Memory B cell (primary cell): ENCODE data around the gene FN1.

Source experiments
- ATAC-seq: fragments of 150-1000 bp; cut with Tn5 transposase; 2 replicates; pipeline ENCODE4 v1.10.0; 2021; ENCODE audit warnings: low read depth, mild to moderate bottlenecking, moderate library complexity
- DNase-seq, 2 donors: peaks; one replicate each; pipeline ENCODE4 v3.0.0; 2022; ENCODE audit warnings: low spot score in 2 of 2
- H3K27ac Mint-ChIP-seq: one replicate; pipeline ENCODE4 v1.8.0; 2022; ENCODE audit warnings: mild to moderate bottlenecking, moderate library complexity, mixed read lengths
- H3K27me3 Mint-ChIP-seq: one replicate; pipeline ENCODE4 v1.8.0; 2022; ENCODE audit warnings: mixed read lengths
- H3K36me3 Mint-ChIP-seq: one replicate; pipeline ENCODE4 v1.8.0; 2022; ENCODE audit warnings: mild to moderate bottlenecking, mixed read lengths
- H3K4me1 Mint-ChIP-seq: one replicate; pipeline ENCODE4 v1.8.0; 2022; ENCODE audit warnings: mixed read lengths
- H3K4me3 Mint-ChIP-seq: one replicate; pipeline ENCODE4 v1.8.0; 2022; ENCODE audit warnings: mild to moderate bottlenecking, moderate library complexity, mixed read lengths
- H3K9me3 Mint-ChIP-seq: one replicate; pipeline ENCODE4 v1.8.0; 2022; ENCODE audit warnings: mixed read lengths

Gene FN1

GRCh38 chr2:215435870-215436704 lies at the start of gene FN1:
Gene FN1, minus strand, starts transcription at chr2:215436068. Its CDS starts 266 bp downstream, at chr2:215435802.
- peak within 1 kb of the TSS; percentile 77 for H3K4me3 Mint-ChIP-seq
- DNase-seq: peak; percentile 19 to 45
- H3K36me3 Mint-ChIP-seq: no peaks in the 10 kb centered on the region
- peaks cover 9% of the 10 kb centered on the region for H3K4me1 Mint-ChIP-seq
- peak; percentile 80 for ATAC-seq
- H3K9me3 Mint-ChIP-seq: no peaks in the 10 kb centered on the region
- peaks cover 24% of the 10 kb centered on the region for H3K27me3 Mint-ChIP-seq
- H3K27ac Mint-ChIP-seq: no peak within 1 kb of the TSS

GRCh38 chr2:215485032-215485431 lies 49.2 kb upstream of the FN1 start:
- no peak overlapping the region for H3K27ac Mint-ChIP-seq
- no peaks in the 10 kb centered on the region for H3K36me3 Mint-ChIP-seq
- H3K9me3 Mint-ChIP-seq: peaks cover 4% of the 10 kb centered on the region
- H3K4me3 Mint-ChIP-seq: no peak overlapping the region
- H3K4me1 Mint-ChIP-seq: no peaks in the 10 kb centered on the region
- DNase-seq: no peak
- ATAC-seq: no peak
- H3K27me3 Mint-ChIP-seq: peaks cover 11% of the 10 kb centered on the region

GRCh38 chr2:215484570-215484969 lies 48.7 kb upstream of the FN1 start:
- no peak for DNase-seq
- Mint-ChIP-seq H3K9me3 (peaks cover 4% of the 10 kb centered on the region), H3K27me3 (peaks cover 12% of the 10 kb centered on the region), H3K36me3 (no peaks in the 10 kb centered on the region), H3K4me1 (no peaks in the 10 kb centered on the region), H3K27ac (no peak overlapping the region), H3K4me3 (no peak overlapping the region)
- no peak for ATAC-seq

GRCh38 chr2:215483431-215483830 lies 47.6 kb upstream of the FN1 start:
- no peak for ATAC-seq
- H3K36me3 Mint-ChIP-seq: no peaks in the 10 kb centered on the region
- no peaks in the 10 kb centered on the region for H3K4me1 Mint-ChIP-seq
- H3K9me3 Mint-ChIP-seq: peaks cover 3% of the 10 kb centered on the region
- no peak overlapping the region for H3K27ac Mint-ChIP-seq
- DNase-seq: no peak
- no peak overlapping the region for H3K4me3 Mint-ChIP-seq
- H3K27me3 Mint-ChIP-seq: peaks cover 11% of the 10 kb centered on the region

GRCh38 chr2:215479536-215480240 lies 43.8 kb upstream of the FN1 start:
- ATAC-seq (no peak), DNase-seq (no peak)
- Mint-ChIP-seq H3K4me1 (no peaks in the 10 kb centered on the region), H3K36me3 (no peaks in the 10 kb centered on the region), H3K4me3 (no peak overlapping the region), H3K9me3 (peaks cover 2% of the 10 kb centered on the region), H3K27me3 (peaks cover 11% of the 10 kb centered on the region), H3K27ac (no peak overlapping the region)

- peaks cover 2% of the 10 kb centered on the region for H3K9me3 Mint-ChIP-seq
- no peak overlapping the region for H3K27ac Mint-ChIP-seq
- ATAC-seq: no peak
- no peak for DNase-seq
- H3K36me3 Mint-ChIP-seq: no peaks in the 10 kb centered on the region
- H3K27me3 Mint-ChIP-seq: peaks cover 11% of the 10 kb centered on the region
- H3K4me3 Mint-ChIP-seq: no peak overlapping the region
- H3K4me1 Mint-ChIP-seq: no peaks in the 10 kb centered on the region
Measured at GRCh38 chr2:215479121-215479520, 43.3 kb upstream of the FN1 start.

GRCh38 chr2:215476424-215476823 lies 40.6 kb upstream of the FN1 start:
- no peaks in the 10 kb centered on the region for H3K36me3 Mint-ChIP-seq
- no peak for DNase-seq
- H3K27me3 Mint-ChIP-seq: peaks cover 9% of the 10 kb centered on the region
- no peak for ATAC-seq
- no peak overlapping the region for H3K27ac Mint-ChIP-seq
- H3K4me3 Mint-ChIP-seq: no peak overlapping the region
- no peaks in the 10 kb centered on the region for H3K9me3 Mint-ChIP-seq
- H3K4me1 Mint-ChIP-seq: no peaks in the 10 kb centered on the region

- Mint-ChIP-seq H3K9me3 (no peaks in the 10 kb centered on the region), H3K36me3 (no peaks in the 10 kb centered on the region), H3K4me3 (no peak overlapping the region), H3K27ac (no peak overlapping the region), H3K4me1 (no peaks in the 10 kb centered on the region), H3K27me3 (peaks cover 4% of the 10 kb centered on the region)
- DNase-seq (no peak), ATAC-seq (no peak)
Measured at GRCh38 chr2:215466097-215466909, 30.4 kb upstream of the FN1 start.

- H3K27me3 Mint-ChIP-seq: peaks cover 3% of the 10 kb centered on the region
- H3K4me1 Mint-ChIP-seq: no peaks in the 10 kb centered on the region
- no peak overlapping the region for H3K27ac Mint-ChIP-seq
- H3K36me3 Mint-ChIP-seq: no peaks in the 10 kb centered on the region
- DNase-seq: no peak
- no peak overlapping the region for H3K4me3 Mint-ChIP-seq
- no peaks in the 10 kb centered on the region for H3K9me3 Mint-ChIP-seq
- no peak for ATAC-seq
Measured at GRCh38 chr2:215465256-215465655, 29.4 kb upstream of the FN1 start.

- DNase-seq (no peak), ATAC-seq (no peak)
- Mint-ChIP-seq H3K4me3 (no peak overlapping the region), H3K27ac (no peak overlapping the region), H3K9me3 (no peaks in the 10 kb centered on the region), H3K4me1 (no peaks in the 10 kb centered on the region), H3K27me3 (peaks cover 5% of the 10 kb centered on the region), H3K36me3 (no peaks in the 10 kb centered on the region)
Measured at GRCh38 chr2:215461836-215462532, 26.1 kb upstream of the FN1 start.

- Mint-ChIP-seq H3K27ac (no peak overlapping the region), H3K4me3 (no peak overlapping the region), H3K9me3 (no peaks in the 10 kb centered on the region), H3K4me1 (no peaks in the 10 kb centered on the region), H3K36me3 (no peaks in the 10 kb centered on the region), H3K27me3 (peaks cover 5% of the 10 kb centered on the region)
- no peak for DNase-seq
- ATAC-seq: no peak
Measured at GRCh38 chr2:215460682-215461382, 25.0 kb upstream of the FN1 start.

GRCh38 chr2:215455958-215456357 lies 20.1 kb upstream of the FN1 start:
- H3K36me3 Mint-ChIP-seq: no peaks in the 10 kb centered on the region
- no peak overlapping the region for H3K4me3 Mint-ChIP-seq
- H3K27me3 Mint-ChIP-seq: peaks cover 6% of the 10 kb centered on the region
- no peak overlapping the region for H3K27ac Mint-ChIP-seq
- ATAC-seq (no peak), DNase-seq (no peak)
- no peaks in the 10 kb centered on the region for H3K9me3 Mint-ChIP-seq
- H3K4me1 Mint-ChIP-seq: no peaks in the 10 kb centered on the region

- Mint-ChIP-seq H3K36me3 (no peaks in the 10 kb centered on the region), H3K4me3 (no peak overlapping the region), H3K27me3 (peaks cover 6% of the 10 kb centered on the region), H3K4me1 (no peaks in the 10 kb centered on the region), H3K9me3 (no peaks in the 10 kb centered on the region), H3K27ac (no peak overlapping the region)
- ATAC-seq (peak; percentile 29), DNase-seq (no peak)
Measured at GRCh38 chr2:215454519-215455246, 18.8 kb upstream of the FN1 start.
